ENCODE results near the gene COTL1. TPM values are rescaled to one million over a fixed set of nuclear protein-coding genes. Genes with fewer than 3 reads are reported as not detected.
A peak's percentile ranks its signal among the peaks of the same experiment; 100 is the strongest.
"Not testable (repeated sequence)": the region's sequence is repeated elsewhere in the genome, so short reads cannot be mapped to it uniquely, and the experiment has no call there.

Gene COTL1
- total RNA-seq, 1 donor from 2014 or later: 487 TPM

GRCh38 chr16:84562174-84562815, 55.6 kb downstream of the COTL1 start:
- intact Hi-C loops (cut with micrococcal nuclease): loop anchor here (1.0 to 2.0 kb wide), 4 partner anchors 24 to 60 kb away; no protein-coding TSS in a partner anchor
- peak; percentile 38 for DNase-seq
- no peak for TF ChIP-seq CTCF (IDR thresholded peaks at IDR 0.05)
- ChIA-PET CTCF (interaction anchor here (0.9 to 3.9 kb wide), 9 partner anchors 24 to 190 kb away, joined by 3 to 17 read pairs (median 4); partner anchors contain the start of gene COTL1), POLR2A (interaction anchor here (0.6 to 4.2 kb wide), 20 partner anchors 10 to 56 kb away, joined by 3 to 58 read pairs (median 7); no protein-coding TSS in a partner anchor)
- Mint-ChIP-seq H3K4me1 (peaks cover 36% of the 10 kb centered on the region), H3K9me3 (no peaks in the 10 kb centered on the region), H3K4me3 (peak overlapping the region; percentile 32), H3K36me3 (ENCODE audit: low read depth) (peaks cover 41% of the 10 kb centered on the region), H3K27me3 (no peaks in the 10 kb centered on the region), H3K27ac (peak overlapping the region; percentile 87)
- ATAC-seq (ENCODE audit: low read depth): peak; percentile 89

- Mint-ChIP-seq H3K4me3 (no peak overlapping the region), H3K27me3 (no peaks in the 10 kb centered on the region), H3K27ac (no peak overlapping the region), H3K4me1 (peaks cover 36% of the 10 kb centered on the region), H3K36me3 (ENCODE audit: low read depth) (peaks cover 31% of the 10 kb centered on the region), H3K9me3 (no peaks in the 10 kb centered on the region)
- intact Hi-C loops (cut with micrococcal nuclease): no loop called here
- no peak for TF ChIP-seq CTCF (IDR thresholded peaks at IDR 0.05)
- CTCF ChIA-PET: interaction anchor here (0.9 to 3.9 kb wide), 4 partner anchors 9 to 61 kb away, joined by 3 to 17 read pairs (median 8); no protein-coding TSS in a partner anchor
- no peak for DNase-seq
- ATAC-seq (ENCODE audit: low read depth): no peak
- POLR2A ChIA-PET: interaction anchor here (0.6 to 4.2 kb wide), 6 partner anchors 19 to 86 kb away, joined by 6 to 58 read pairs (median 11); no protein-coding TSS in a partner anchor
These were observed 56.6 kb downstream of the COTL1 start for GRCh38 chr16:84561291-84561690.

- POLR2A ChIA-PET: interaction anchor here (3.3 to 4.2 kb wide), 2 partner anchors 33 to 41 kb away, joined by 32 to 58 read pairs; no protein-coding TSS in a partner anchor
- Mint-ChIP-seq H3K9me3 (no peaks in the 10 kb centered on the region), H3K36me3 (ENCODE audit: low read depth) (peaks cover 21% of the 10 kb centered on the region), H3K27ac (peak overlapping the region; percentile 31), H3K27me3 (no peaks in the 10 kb centered on the region), H3K4me3 (no peak overlapping the region), H3K4me1 (peaks cover 38% of the 10 kb centered on the region)
- TF ChIP-seq CTCF (IDR thresholded peaks at IDR 0.05): no peak
- intact Hi-C loops (cut with micrococcal nuclease): no loop called here
- no peak for ATAC-seq (ENCODE audit: low read depth)
- CTCF ChIA-PET: interaction anchor here (0.9 to 2.7 kb wide), 3 partner anchors 8 to 62 kb away, joined by 3 to 13 read pairs (median 3); no protein-coding TSS in a partner anchor
- DNase-seq: no peak
These were observed 57.6 kb downstream of the COTL1 start for GRCh38 chr16:84560269-84560668.

GRCh38 chr16:84559311-84559932, 58.5 kb downstream of the COTL1 start:
- TF ChIP-seq CTCF (IDR thresholded peaks at IDR 0.05): no peak
- no peaks in the 10 kb centered on the region for H3K9me3 Mint-ChIP-seq
- DNase-seq (no peak), ATAC-seq (ENCODE audit: low read depth) (no peak)
- ChIA-PET POLR2A (no interaction called here), CTCF (no interaction called here)
- H3K4me1 Mint-ChIP-seq: peaks cover 38% of the 10 kb centered on the region
- H3K27me3 Mint-ChIP-seq: no peaks in the 10 kb centered on the region
- peaks cover 14% of the 10 kb centered on the region for H3K36me3 Mint-ChIP-seq (ENCODE audit: low read depth)
- H3K27ac Mint-ChIP-seq: no peak overlapping the region
- H3K4me3 Mint-ChIP-seq: no peak overlapping the region
- intact Hi-C loops (cut with micrococcal nuclease): no loop called here

- DNase-seq; H3K27ac Mint-ChIP-seq; H3K36me3 Mint-ChIP-seq (ENCODE audit: low read depth); H3K27me3 Mint-ChIP-seq; intact Hi-C loops (cut with micrococcal nuclease); CTCF ChIA-PET; ATAC-seq (ENCODE audit: low read depth); H3K4me3 Mint-ChIP-seq; H3K9me3 Mint-ChIP-seq: not testable (repeated sequence)
- POLR2A ChIA-PET: interaction anchor here (0.6 kb wide), 1 partner anchor 46 kb away, joined by 3 read pairs; no protein-coding TSS in a partner anchor
- peaks cover 35% of the 10 kb centered on the region for H3K4me1 Mint-ChIP-seq
These were observed 59.0 kb downstream of the COTL1 start for GRCh38 chr16:84558850-84559249.
